ENCODE results near the gene RALGAPB.
"Not testable (repeated sequence)": the region's sequence is repeated elsewhere in the genome, so short reads cannot be mapped to it uniquely, and the experiment has no call there.

- not testable (repeated sequence) for TF ChIP-seq CTCF (IDR thresholded peaks at IDR 0.05); SMC3 (IDR thresholded peaks at IDR 0.05); ESRRA (IDR thresholded peaks at IDR 0.05; ENCODE audit: borderline replicate concordance, low read length); POLR2A (IDR thresholded peaks at IDR 0.05; ENCODE audit: low read length); POLR2AphosphoS2 (conservative IDR thresholded peaks at IDR 0.05; ENCODE audit: low read length); BCL3 (IDR thresholded peaks at IDR 0.05); CHD2 (IDR thresholded peaks at IDR 0.05; ENCODE audit: low read length, partially characterized antibody); MAZ (IDR thresholded peaks at IDR 0.05; ENCODE audit: borderline replicate concordance, low read depth, low read length)
Observed at GRCh38 chr20:38461569-38461968, 11.1 kb upstream of the RALGAPB start.

Data from A549 (cell line).